Mesendoderm (in vitro differentiated cells): Measurements from ENCODE around the gene KANSL1.

Experiments used
- DNase-seq: peaks from one replicate; pipeline ENCODE4 v3.0.0; 2013
- H2AK5ac ChIP-seq: 2 replicates; pipeline ENCODE4 v1.6.1; 2013; ENCODE audit warnings: low read length, inconsistent platforms
- H2BK120ac ChIP-seq: 2 replicates; pipeline ENCODE4 v1.6.1; 2013; ENCODE audit warnings: low read depth, mild to moderate bottlenecking, low read length, moderate library complexity, mixed read lengths
- H2BK15ac ChIP-seq: replicated peaks from 2 replicates; pipeline ENCODE4 v1.6.1; 2013; ENCODE audit warnings: low read depth, mild to moderate bottlenecking, moderate library complexity
- H2BK5ac ChIP-seq: 2 replicates; pipeline ENCODE4 v1.6.1; 2013; ENCODE audit warnings: low read length, inconsistent platforms
- H3K18ac ChIP-seq: 2 replicates; pipeline ENCODE4 v1.6.1; 2013; ENCODE audit warnings: mild to moderate bottlenecking, low read length, mixed read lengths
- H3K23ac ChIP-seq: one replicate; pipeline ENCODE4 v1.6.1; 2013; ENCODE audit warnings: low read length
- H3K27ac ChIP-seq: 2 replicates; pipeline ENCODE4 v1.5.1; 2013; ENCODE audit warnings: low read depth, mild to moderate bottlenecking, inconsistent platforms, low read length, moderate library complexity
- H3K27me3 ChIP-seq: 2 replicates; pipeline ENCODE4 v1.6.1; 2013; ENCODE audit warnings: low read length, control low read depth, mild to moderate bottlenecking, inconsistent platforms; ENCODE audit not compliant: insufficient read depth, poor library complexity
- H3K36me3 ChIP-seq: 2 replicates; pipeline ENCODE4 v1.6.1; 2013; ENCODE audit warnings: low read length, inconsistent platforms; ENCODE audit not compliant: control insufficient read depth, insufficient read depth
- H3K4ac ChIP-seq: one replicate; pipeline ENCODE4 v1.6.1; 2013; ENCODE audit warnings: low read depth, mild to moderate bottlenecking, low read length, moderate library complexity
- H3K4me1 ChIP-seq: 2 replicates; pipeline ENCODE4 v1.6.1; 2013; ENCODE audit warnings: low read depth, low read length, inconsistent platforms; ENCODE audit not compliant: control insufficient read depth
- H3K4me2 ChIP-seq: 2 replicates; pipeline ENCODE4 v1.6.1; 2013; ENCODE audit warnings: low read length
- H3K4me3 ChIP-seq: 2 replicates; pipeline ENCODE4 v1.5.1; 2013; ENCODE audit warnings: mild to moderate bottlenecking, low read length
- H3K56ac ChIP-seq: one replicate; pipeline ENCODE4 v1.6.1; 2013; ENCODE audit warnings: low read length
- H3K79me1 ChIP-seq: 2 replicates; pipeline ENCODE4 v1.6.1; 2013; ENCODE audit warnings: low read length, inconsistent platforms
- H3K79me2 ChIP-seq: 2 replicates; pipeline ENCODE4 v1.6.1; 2013; ENCODE audit warnings: mild to moderate bottlenecking, low read length; ENCODE audit not compliant: control insufficient read depth, insufficient read depth
- H3K9ac ChIP-seq: 2 replicates; pipeline ENCODE4 v1.6.1; 2013; ENCODE audit warnings: low read length, inconsistent platforms
- H4K5ac ChIP-seq: one replicate; pipeline ENCODE4 v1.6.1; 2013; ENCODE audit warnings: low read length
- H4K8ac ChIP-seq: one replicate; pipeline ENCODE4 v1.6.1; 2013; ENCODE audit warnings: low read depth, mild to moderate bottlenecking, control low read depth, low read length, moderate library complexity
- WGBS: extraction: QIAGEN DNeasy Blood & Tissue Kit; methylation state at CpG from one replicate; pipeline ENCODE4 v1.1.7; 2013; ENCODE audit warnings: low lambda C conversion rate, missing lambda C conversion rate; ENCODE audit not compliant: insufficient coverage; ENCODE audit errors: extremely low coverage; 5-methylcytosine and 5-hydroxymethylcytosine counted together

Gene KANSL1

DNA sequence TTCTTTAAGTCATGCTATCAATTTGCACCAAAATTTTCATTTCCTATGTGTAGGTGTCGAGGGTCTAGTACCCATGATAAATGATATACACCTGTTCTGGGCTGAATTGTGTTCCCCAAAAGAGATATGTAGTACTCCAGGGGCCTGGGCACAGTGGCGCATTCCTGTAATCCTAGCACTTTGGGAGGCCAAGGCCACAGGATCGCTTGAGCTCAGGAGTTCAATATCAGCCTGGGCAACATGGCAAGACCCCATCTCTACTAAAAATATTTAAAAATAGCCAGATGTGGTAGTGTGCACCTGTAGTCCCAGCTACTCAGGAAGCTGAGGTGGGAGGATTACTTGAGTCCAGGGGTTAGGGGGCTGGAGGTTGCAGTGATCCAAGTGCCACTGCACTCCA, 23.5 kb upstream of the KANSL1 start:
- H3K23ac ChIP-seq, result no peak overlapping the region
- peaks cover 9% of the 10 kb centered on the region for H3K79me1 ChIP-seq
- H2BK15ac ChIP-seq, result no peak overlapping the region
- H3K4me1 ChIP-seq, result no peaks in the 10 kb centered on the region
- no peak overlapping the region for H2BK120ac ChIP-seq
- peaks cover 9% of the 10 kb centered on the region for H3K79me2 ChIP-seq
- no peaks in the 10 kb centered on the region for H3K27me3 ChIP-seq
- H4K5ac ChIP-seq, result no peak overlapping the region
- H3K27ac ChIP-seq, result no peak overlapping the region
- H3K4ac ChIP-seq, result no peak overlapping the region
- no peak for DNase-seq
- no peak overlapping the region for H3K9ac ChIP-seq
- no peak overlapping the region for H2BK5ac ChIP-seq
- H2AK5ac ChIP-seq, result no peak overlapping the region
- no peak overlapping the region for H3K18ac ChIP-seq
- peaks cover 5% of the 10 kb centered on the region for H3K36me3 ChIP-seq
- H3K4me2 ChIP-seq, result no peak overlapping the region
- no peak overlapping the region for H3K4me3 ChIP-seq
- no CpG with 5 or more reads among the region's 3 CpGs for WGBS
- no peak overlapping the region for H3K56ac ChIP-seq
- H4K8ac ChIP-seq, result no peak overlapping the region

GRCh38 chr17:46212634-46213435, 19.6 kb upstream of the KANSL1 start:
- H4K5ac ChIP-seq, result no peak overlapping the region

GRCh38 chr17:46208997-46209396, 15.8 kb upstream of the KANSL1 start:
- Histone ChIP-seq H2AK5ac (no peak overlapping the region), H2BK120ac (no peak overlapping the region), H3K9ac (no peak overlapping the region), H3K56ac (no peak overlapping the region), H3K23ac (no peak overlapping the region), H2BK5ac (no peak overlapping the region), H3K4me3 (no peak overlapping the region), H3K4ac (no peak overlapping the region), H3K4me1 (no peaks in the 10 kb centered on the region), H3K4me2 (no peak overlapping the region), H3K79me2 (peaks cover 27% of the 10 kb centered on the region), H2BK15ac (no peak overlapping the region), H3K27ac (no peak overlapping the region), H3K18ac (no peak overlapping the region), H4K8ac (no peak overlapping the region), H3K27me3 (no peaks in the 10 kb centered on the region), H3K36me3 (no peaks in the 10 kb centered on the region), H3K79me1 (peaks cover 18% of the 10 kb centered on the region), H4K5ac (no peak overlapping the region)
- DNase-seq, result no peak
- no CpG with 5 or more reads among the region's 8 CpGs for WGBS

More at GRCh38 chr17:46212634-46213435, 19.6 kb upstream of the KANSL1 start:
- H3K56ac ChIP-seq, result no peak overlapping the region
- H2AK5ac ChIP-seq, result no peak overlapping the region
- H3K79me1 ChIP-seq, result peaks cover 19% of the 10 kb centered on the region
- no peak overlapping the region for H4K8ac ChIP-seq
- H3K9ac ChIP-seq, result no peak overlapping the region
- no peak overlapping the region for H3K23ac ChIP-seq
- no CpG with 5 or more reads among the region's 11 CpGs for WGBS
- H2BK15ac ChIP-seq, result no peak overlapping the region
- H3K79me2 ChIP-seq, result peaks cover 22% of the 10 kb centered on the region
- H2BK5ac ChIP-seq, result no peak overlapping the region
- DNase-seq, result peak; percentile 91
- H3K4ac ChIP-seq, result no peak overlapping the region
- H2BK120ac ChIP-seq, result no peak overlapping the region
- no peak overlapping the region for H3K18ac ChIP-seq
- H3K36me3 ChIP-seq, result peaks cover 5% of the 10 kb centered on the region
- no peaks in the 10 kb centered on the region for H3K4me1 ChIP-seq
- no peak overlapping the region for H3K4me3 ChIP-seq
- H3K4me2 ChIP-seq, result no peak overlapping the region
- H3K27ac ChIP-seq, result no peak overlapping the region
- H3K27me3 ChIP-seq, result no peaks in the 10 kb centered on the region

DNA sequence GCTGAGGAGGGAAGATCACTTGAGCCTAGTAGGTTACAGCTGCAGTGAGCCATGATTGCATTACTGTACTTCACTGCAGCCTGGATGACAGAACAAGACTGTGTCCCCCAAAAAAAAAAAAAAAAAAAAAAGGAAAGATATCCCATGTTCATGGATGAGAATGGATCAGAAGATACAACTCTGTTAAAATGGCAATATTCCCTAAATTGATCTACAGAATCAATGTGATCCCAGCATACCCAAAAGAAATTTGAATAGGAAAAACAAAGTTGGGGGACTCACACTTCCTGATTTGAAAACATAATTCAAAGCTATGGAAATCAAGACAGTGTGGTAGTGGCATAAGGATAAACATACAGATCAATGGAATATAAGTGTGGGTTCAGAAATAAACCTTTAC, 12.7 kb upstream of the KANSL1 start:
- no peak overlapping the region for H3K23ac ChIP-seq
- no peak for DNase-seq
- no peak overlapping the region for H4K5ac ChIP-seq
- no peak overlapping the region for H3K18ac ChIP-seq
- no peak overlapping the region for H3K4me2 ChIP-seq
- H3K27ac ChIP-seq, result no peak overlapping the region
- H4K8ac ChIP-seq, result no peak overlapping the region
- H2AK5ac ChIP-seq, result no peak overlapping the region
- H3K4ac ChIP-seq, result no peak overlapping the region
- H2BK15ac ChIP-seq, result no peak overlapping the region
- no peak overlapping the region for H2BK5ac ChIP-seq
- peaks cover 37% of the 10 kb centered on the region for H3K79me2 ChIP-seq
- no peaks in the 10 kb centered on the region for H3K4me1 ChIP-seq
- no peak overlapping the region for H3K56ac ChIP-seq
- no peak overlapping the region for H2BK120ac ChIP-seq
- no peak overlapping the region for H3K4me3 ChIP-seq
- no peak overlapping the region for H3K9ac ChIP-seq
- H3K36me3 ChIP-seq, result no peaks in the 10 kb centered on the region
- H3K27me3 ChIP-seq, result no peaks in the 10 kb centered on the region
- H3K79me1 ChIP-seq, result peaks cover 26% of the 10 kb centered on the region

- DNase-seq, result no peak
- no peak overlapping the region for H2BK15ac ChIP-seq
- no peaks in the 10 kb centered on the region for H3K27me3 ChIP-seq
- no peak overlapping the region for H3K4ac ChIP-seq
- no CpG with 5 or more reads among the region's 2 CpGs for WGBS
- peaks cover 30% of the 10 kb centered on the region for H3K79me1 ChIP-seq
- H3K23ac ChIP-seq, result no peak overlapping the region
- no peak overlapping the region for H3K4me3 ChIP-seq
- no peak overlapping the region for H4K5ac ChIP-seq
- no peak overlapping the region for H3K9ac ChIP-seq
- no peak overlapping the region for H2BK120ac ChIP-seq
- H3K4me1 ChIP-seq, result no peaks in the 10 kb centered on the region
- H2AK5ac ChIP-seq, result no peak overlapping the region
- H3K79me2 ChIP-seq, result peaks cover 42% of the 10 kb centered on the region
- no peak overlapping the region for H2BK5ac ChIP-seq
- H3K18ac ChIP-seq, result no peak overlapping the region
- H3K36me3 ChIP-seq, result no peaks in the 10 kb centered on the region
- H4K8ac ChIP-seq, result no peak overlapping the region
- H3K56ac ChIP-seq, result no peak overlapping the region
- H3K4me2 ChIP-seq, result no peak overlapping the region
- no peak overlapping the region for H3K27ac ChIP-seq
Observed at GRCh38 chr17:46202424-46202823, 9.2 kb upstream of the KANSL1 start.

GRCh38 chr17:46201491-46201890, 8.3 kb upstream of the KANSL1 start:
- no peaks in the 10 kb centered on the region for H3K36me3 ChIP-seq
- no CpG with 5 or more reads among the region's 3 CpGs for WGBS
- no peak overlapping the region for H2BK5ac ChIP-seq
- no peak overlapping the region for H3K9ac ChIP-seq
- H3K79me1 ChIP-seq, result peaks cover 33% of the 10 kb centered on the region
- H2BK120ac ChIP-seq, result no peak overlapping the region
- no peak overlapping the region for H2BK15ac ChIP-seq
- no peaks in the 10 kb centered on the region for H3K4me1 ChIP-seq
- no peak overlapping the region for H2AK5ac ChIP-seq
- no peaks in the 10 kb centered on the region for H3K27me3 ChIP-seq
- no peak overlapping the region for H4K5ac ChIP-seq
- H3K23ac ChIP-seq, result no peak overlapping the region
- no peak overlapping the region for H3K27ac ChIP-seq
- no peak overlapping the region for H3K56ac ChIP-seq
- no peak overlapping the region for H3K4ac ChIP-seq
- no peak overlapping the region for H4K8ac ChIP-seq
- H3K18ac ChIP-seq, result no peak overlapping the region
- peaks cover 46% of the 10 kb centered on the region for H3K79me2 ChIP-seq
- H3K4me3 ChIP-seq, result no peak overlapping the region
- DNase-seq, result no peak
- H3K4me2 ChIP-seq, result no peak overlapping the region
